ACC112 (cell line): ENCODE results near the gene DCHS1.

Source experiments
- H2AFZ ChIP-seq: fragments of 200-600 bp; sonication (generic); one replicate; pipeline ENCODE4 v1.6.0; 2017; ENCODE audit warnings: antibody characterized with exemption, low read length; ENCODE audit not compliant: unreplicated experiment
- H3K27ac ChIP-seq: fragments of 200-600 bp; sonication (generic); 2 replicates; pipeline ENCODE4 v1.5.1; 2014; ENCODE audit warnings: low read depth, mild to moderate bottlenecking, antibody characterized with exemption, low read length, moderate library complexity
- H3K27me3 ChIP-seq: fragments of 200-600 bp; sonication (generic); 2 replicates; pipeline ENCODE4 v1.6.1; 2014; ENCODE audit warnings: mild to moderate bottlenecking, antibody characterized with exemption, low read length, moderate library complexity, mixed read lengths; ENCODE audit not compliant: insufficient read depth
- H3K36me3 ChIP-seq: fragments of 200-600 bp; sonication (generic); 2 replicates; pipeline ENCODE4 v1.6.1; 2016; ENCODE audit warnings: mild to moderate bottlenecking, antibody characterized with exemption, low read length, moderate library complexity, mixed read lengths; ENCODE audit not compliant: insufficient read depth
- H3K4me1 ChIP-seq: fragments of 200-600 bp; sonication (generic); one replicate; pipeline ENCODE4 v1.6.1; 2016; ENCODE audit warnings: low read length, mixed read lengths; ENCODE audit not compliant: insufficient read depth, unreplicated experiment, control insufficient read depth
- H3K4me3 ChIP-seq: fragments of 200-600 bp; sonication (generic); 2 replicates; pipeline ENCODE4 v1.5.1; 2014; ENCODE audit warnings: mild to moderate bottlenecking, low read depth, low read length
- H3K79me2 ChIP-seq: fragments of 200-600 bp; sonication (generic); one replicate; pipeline ENCODE4 v1.6.0; 2016; ENCODE audit warnings: low read length; ENCODE audit not compliant: control insufficient read depth, unreplicated experiment, insufficient read depth

Gene DCHS1

GRCh38 chr11:6626971-6627761 is 28.4 kb downstream of the DCHS1 start:
- H3K36me3 ChIP-seq = no peaks in the 10 kb centered on the region
- H3K27ac ChIP-seq = no peak overlapping the region
- no peaks in the 10 kb centered on the region for H3K27me3 ChIP-seq
- H3K79me2 ChIP-seq = no peaks in the 10 kb centered on the region
- peak overlapping the region; percentile 90 for H2AFZ ChIP-seq
- H3K4me1 ChIP-seq = peaks cover 4% of the 10 kb centered on the region
- H3K4me3 ChIP-seq = peak overlapping the region; percentile 62

- no peaks in the 10 kb centered on the region for H3K79me2 ChIP-seq
- peaks cover 4% of the 10 kb centered on the region for H3K4me1 ChIP-seq
- H3K27ac ChIP-seq = no peak overlapping the region
- H3K4me3 ChIP-seq = no peak overlapping the region
- no peaks in the 10 kb centered on the region for H3K36me3 ChIP-seq
- no peak overlapping the region for H2AFZ ChIP-seq
- H3K27me3 ChIP-seq = no peaks in the 10 kb centered on the region
Observed at GRCh38 chr11:6625832-6626420, 29.7 kb downstream of the DCHS1 start.

- Histone ChIP-seq H3K36me3 (no peaks in the 10 kb centered on the region), H3K27me3 (no peaks in the 10 kb centered on the region), H3K4me1 (peaks cover 4% of the 10 kb centered on the region), H3K79me2 (no peaks in the 10 kb centered on the region), H3K27ac (no peak overlapping the region), H2AFZ (no peak overlapping the region), H3K4me3 (no peak overlapping the region)
Observed at GRCh38 chr11:6625156-6625831, 30.3 kb downstream of the DCHS1 start.

GRCh38 chr11:6623391-6624363 is 31.9 kb downstream of the DCHS1 start:
- Histone ChIP-seq H3K27ac (no peak overlapping the region), H3K27me3 (no peaks in the 10 kb centered on the region), H3K4me3 (no peak overlapping the region), H3K4me1 (peaks cover 8% of the 10 kb centered on the region), H3K36me3 (no peaks in the 10 kb centered on the region), H2AFZ (no peak overlapping the region), H3K79me2 (peaks cover 4% of the 10 kb centered on the region)

GRCh38 chr11:6622261-6623171 is 33.1 kb downstream of the DCHS1 start:
- no peak overlapping the region for H3K27ac ChIP-seq
- H2AFZ ChIP-seq = no peak overlapping the region
- no peaks in the 10 kb centered on the region for H3K27me3 ChIP-seq
- H3K4me1 ChIP-seq = peaks cover 12% of the 10 kb centered on the region
- peaks cover 14% of the 10 kb centered on the region for H3K79me2 ChIP-seq
- no peak overlapping the region for H3K4me3 ChIP-seq
- no peaks in the 10 kb centered on the region for H3K36me3 ChIP-seq

- no peaks in the 10 kb centered on the region for H3K27me3 ChIP-seq
- H3K79me2 ChIP-seq = peaks cover 22% of the 10 kb centered on the region
- no peak overlapping the region for H3K27ac ChIP-seq
- H3K4me3 ChIP-seq = no peak overlapping the region
- no peaks in the 10 kb centered on the region for H3K36me3 ChIP-seq
- peaks cover 20% of the 10 kb centered on the region for H3K4me1 ChIP-seq
- no peak overlapping the region for H2AFZ ChIP-seq
Observed at GRCh38 chr11:6621711-6622211, 33.8 kb downstream of the DCHS1 start.

- peaks cover 27% of the 10 kb centered on the region for H3K4me1 ChIP-seq
- no peak overlapping the region for H3K27ac ChIP-seq
- H3K36me3 ChIP-seq = peaks cover 5% of the 10 kb centered on the region; the same call in 1 of the 2 replicates
- H3K4me3 ChIP-seq = no peak overlapping the region
- no peak overlapping the region for H2AFZ ChIP-seq
- H3K79me2 ChIP-seq = peaks cover 25% of the 10 kb centered on the region
- no peaks in the 10 kb centered on the region for H3K27me3 ChIP-seq
Observed at GRCh38 chr11:6620636-6621035, 35.0 kb downstream of the DCHS1 start.

GRCh38 chr11:6619004-6619745 is 36.4 kb downstream of the DCHS1 start, which contains the start of gene TPP1:
TPP1 (minus strand) TSS chr11:6619422; CDS start chr11:6619400, 22 bp downstream.
- H3K27me3 ChIP-seq = no peaks in the 10 kb centered on the region
- H3K4me1 ChIP-seq = peaks cover 27% of the 10 kb centered on the region
- H3K36me3 ChIP-seq = peaks cover 13% of the 10 kb centered on the region; the same call in 1 of the 2 replicates
- peak within 1 kb of the TSS; percentile 62 for H3K27ac ChIP-seq
- H2AFZ ChIP-seq = peak within 1 kb of the TSS; percentile 71
- H3K4me3 ChIP-seq = peak within 1 kb of the TSS; percentile 88
- H3K79me2 ChIP-seq = peaks cover 25% of the 10 kb centered on the region
